ENCODE results near the gene TBC1D16.

DNA sequence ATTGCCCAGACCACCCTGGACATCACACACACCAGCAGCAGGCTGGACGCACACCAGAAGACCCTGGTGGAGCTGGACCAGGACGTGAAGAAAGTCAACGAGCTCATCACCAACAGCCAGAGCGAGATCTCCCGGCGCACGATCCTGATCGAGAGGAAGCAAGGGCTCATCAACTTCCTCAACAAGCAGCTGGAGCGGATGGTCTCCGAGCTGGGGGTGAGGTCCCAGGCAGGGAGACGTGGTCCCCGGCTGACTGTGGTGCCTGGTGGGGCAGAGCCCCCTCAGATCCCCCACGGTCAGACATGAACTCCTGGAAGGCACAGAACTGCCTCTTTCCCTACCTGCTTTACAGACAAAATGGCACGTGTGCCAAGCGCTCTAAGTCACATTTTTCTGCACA is 49.1 kb upstream of the TBC1D16 start:
- TF ChIP-seq EZH2phosphoT487 (IDR thresholded peaks at IDR 0.05; ENCODE audit: borderline replicate concordance) = no peak
- TF ChIP-seq, protein P1, sequence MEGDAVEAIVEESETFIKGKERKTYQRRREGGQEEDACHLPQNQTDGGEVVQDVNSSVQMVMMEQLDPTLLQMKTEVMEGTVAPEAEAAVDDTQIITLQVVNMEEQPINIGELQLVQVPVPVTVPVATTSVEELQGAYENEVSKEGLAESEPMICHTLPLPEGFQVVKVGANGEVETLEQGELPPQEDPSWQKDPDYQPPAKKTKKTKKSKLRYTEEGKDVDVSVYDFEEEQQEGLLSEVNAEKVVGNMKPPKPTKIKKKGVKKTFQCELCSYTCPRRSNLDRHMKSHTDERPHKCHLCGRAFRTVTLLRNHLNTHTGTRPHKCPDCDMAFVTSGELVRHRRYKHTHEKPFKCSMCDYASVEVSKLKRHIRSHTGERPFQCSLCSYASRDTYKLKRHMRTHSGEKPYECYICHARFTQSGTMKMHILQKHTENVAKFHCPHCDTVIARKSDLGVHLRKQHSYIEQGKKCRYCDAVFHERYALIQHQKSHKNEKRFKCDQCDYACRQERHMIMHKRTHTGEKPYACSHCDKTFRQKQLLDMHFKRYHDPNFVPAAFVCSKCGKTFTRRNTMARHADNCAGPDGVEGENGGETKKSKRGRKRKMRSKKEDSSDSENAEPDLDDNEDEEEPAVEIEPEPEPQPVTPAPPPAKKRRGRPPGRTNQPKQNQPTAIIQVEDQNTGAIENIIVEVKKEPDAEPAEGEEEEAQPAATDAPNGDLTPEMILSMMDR (conservative IDR thresholded peaks at IDR 0.05; ENCODE audit: low read length) = no peak

Measured in Loucy (cell line).